Suprapubic skin (tissue), 4 donors: ENCODE measurements around the gene CNIH3.

Source experiments
- CTCF ChIP-seq, 2 donors: fragments of 200-600 bp in 1 of 2; fragments of 450-650 bp in 1 of 2; sonication (generic) in 1 of 2; IDR thresholded peaks; one replicate each; pipeline ENCODE4 v1.5.1; 2016 to 2019; ENCODE audit warnings: antibody characterized with exemption in 2 of 2, mild to moderate bottlenecking in 1 of 2, moderate library complexity in 1 of 2
- EP300 ChIP-seq: sonication (generic); formaldehyde crosslinking; IDR thresholded peaks from one replicate; pipeline ENCODE4 v1.6.1; 2017; ENCODE audit warnings: antibody characterized with exemption
- POLR2A ChIP-seq, 2 donors: fragments of 450-650 bp; IDR thresholded peaks; one replicate each; pipeline ENCODE4 v1.6.1; 2017; ENCODE audit warnings: antibody characterized with exemption in 2 of 2, mild to moderate bottlenecking in 2 of 2, moderate library complexity in 2 of 2
- POLR2AphosphoS5 ChIP-seq, 3 donors: sonication (generic); formaldehyde crosslinking; IDR thresholded peaks; one replicate each; pipeline ENCODE4 v1.6.1; 2017; ENCODE audit warnings: antibody characterized with exemption in 3 of 3

- TF ChIP-seq CTCF (IDR thresholded peaks at IDR 0.05) (no peak), POLR2A (IDR thresholded peaks at IDR 0.05) (no peak), EP300 (no peak), POLR2AphosphoS5 (IDR thresholded peaks at IDR 0.05) (no peak)
Observed at GRCh38 chr1:224670506-224670905, 54.4 kb downstream of the CNIH3 start.
